IPS DF 19.7 (cell line): ENCODE measurements around the gene CARD9.
"Not testable (repeated sequence)": the region's sequence is repeated elsewhere in the genome, so short reads cannot be mapped to it uniquely, and the experiment has no call there.

Experiments
- DNase-seq: peaks from one replicate; pipeline ENCODE4 v3.0.0-alpha.2; 2013; ENCODE audit warnings: low read depth, low spot score

CARD9 gene

DNA sequence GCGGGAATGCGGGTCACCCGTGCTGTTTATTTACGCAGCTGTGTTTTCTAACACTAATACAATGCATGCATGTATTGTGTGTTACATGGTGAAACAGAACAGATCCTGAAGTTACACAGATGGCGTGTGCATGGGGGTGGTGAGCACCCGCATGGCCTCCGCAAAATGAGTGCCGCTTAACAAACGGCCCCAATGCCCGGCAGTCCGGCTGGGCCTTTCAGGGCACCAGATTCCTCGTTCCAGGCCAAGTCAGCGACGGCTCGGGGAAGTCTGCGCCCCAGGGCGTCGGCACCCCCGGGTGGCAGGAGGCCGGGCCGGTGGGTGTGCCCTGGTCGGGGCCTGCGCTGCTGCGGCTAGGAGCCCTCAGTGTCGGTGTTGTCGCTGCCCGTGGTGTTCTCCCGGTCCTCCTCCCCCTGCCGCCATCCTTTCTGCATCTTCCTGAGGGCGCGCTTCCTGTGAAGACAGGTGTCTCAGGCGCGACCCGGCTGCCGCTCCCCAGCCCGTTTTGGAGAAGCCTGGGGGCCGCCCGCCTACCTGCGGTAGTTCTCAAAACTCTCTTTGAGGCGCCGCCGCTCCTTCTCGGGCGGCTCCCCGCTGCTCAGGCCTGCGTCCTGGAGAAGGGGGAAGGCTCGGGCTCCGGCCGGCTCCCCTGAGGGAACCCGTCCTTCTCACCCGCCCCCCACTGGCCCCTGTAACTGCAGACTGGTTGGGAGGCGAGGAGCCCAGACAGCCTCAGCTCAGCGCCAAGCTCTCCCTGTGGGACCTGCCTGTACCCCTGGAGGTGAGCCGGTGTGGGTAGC lies 9.3 kb downstream of the CARD9 start:
- DNase-seq: no peak

DNA sequence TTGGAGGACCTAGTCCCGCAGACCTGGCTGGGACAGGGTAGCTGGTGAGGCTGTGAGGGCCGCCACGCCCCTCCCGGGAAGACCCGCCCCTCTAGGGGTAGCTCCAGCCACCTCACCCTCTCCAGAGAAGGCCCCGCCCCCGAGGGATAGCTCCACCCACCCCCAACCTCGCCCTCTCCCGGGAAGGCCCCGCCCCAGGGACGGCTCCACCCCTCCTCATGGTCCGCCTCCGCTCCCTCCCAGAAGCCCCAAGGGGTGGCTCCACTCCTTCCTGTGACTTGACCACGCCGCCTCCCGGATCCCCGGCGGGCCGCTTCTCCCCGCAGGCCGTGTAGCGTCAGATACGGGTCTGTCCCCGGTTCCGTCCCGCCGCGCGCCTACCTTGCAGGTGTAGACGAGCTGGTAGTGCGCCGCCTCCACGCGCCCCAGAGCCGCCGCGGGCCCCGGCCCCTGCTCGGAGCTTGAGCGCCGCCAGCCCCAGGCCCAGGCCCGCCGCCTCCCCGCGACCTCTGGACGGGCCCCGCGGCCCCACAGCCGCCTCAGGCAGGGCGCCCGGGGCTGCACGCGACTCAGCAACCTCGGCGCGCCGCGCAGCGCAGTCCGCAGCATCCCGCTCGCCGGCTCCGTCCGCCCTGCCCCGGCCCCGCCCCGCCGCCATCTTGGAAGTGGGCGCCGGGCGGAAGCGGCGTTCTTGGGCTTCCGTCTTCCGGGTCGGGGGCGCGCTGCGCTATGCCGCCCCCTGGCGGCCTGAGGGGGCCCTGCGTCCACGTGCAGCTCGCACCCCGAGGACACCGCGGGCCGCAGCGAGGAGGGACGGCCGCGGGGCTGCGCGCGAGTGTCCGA lies 10.1 kb downstream of the CARD9 start, which contains the start of gene DNLZ:
Gene DNLZ (minus strand): TSS at position 639 of the 843 bp plus-strand sequence. CDS start 30 bp downstream, at position 609.
- no peak for DNase-seq

DNA sequence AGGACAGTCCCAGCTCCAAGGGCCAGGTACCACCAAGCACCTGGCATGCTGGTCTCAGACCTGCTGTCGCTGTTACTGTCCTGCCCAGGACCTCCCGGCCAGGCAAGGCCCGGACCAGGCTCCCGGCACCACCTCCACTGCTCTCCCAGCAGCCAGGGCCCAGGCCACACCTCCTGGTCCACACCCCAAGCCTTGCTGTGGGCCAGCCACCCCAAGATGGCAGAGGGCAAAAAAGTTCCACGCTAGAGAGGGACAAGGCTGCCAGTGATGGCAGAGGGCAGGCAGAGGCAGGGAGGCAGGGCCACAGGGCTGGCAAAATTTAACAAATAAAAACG lies 11.1 kb downstream of the CARD9 start:
- DNase-seq: no peak

DNA sequence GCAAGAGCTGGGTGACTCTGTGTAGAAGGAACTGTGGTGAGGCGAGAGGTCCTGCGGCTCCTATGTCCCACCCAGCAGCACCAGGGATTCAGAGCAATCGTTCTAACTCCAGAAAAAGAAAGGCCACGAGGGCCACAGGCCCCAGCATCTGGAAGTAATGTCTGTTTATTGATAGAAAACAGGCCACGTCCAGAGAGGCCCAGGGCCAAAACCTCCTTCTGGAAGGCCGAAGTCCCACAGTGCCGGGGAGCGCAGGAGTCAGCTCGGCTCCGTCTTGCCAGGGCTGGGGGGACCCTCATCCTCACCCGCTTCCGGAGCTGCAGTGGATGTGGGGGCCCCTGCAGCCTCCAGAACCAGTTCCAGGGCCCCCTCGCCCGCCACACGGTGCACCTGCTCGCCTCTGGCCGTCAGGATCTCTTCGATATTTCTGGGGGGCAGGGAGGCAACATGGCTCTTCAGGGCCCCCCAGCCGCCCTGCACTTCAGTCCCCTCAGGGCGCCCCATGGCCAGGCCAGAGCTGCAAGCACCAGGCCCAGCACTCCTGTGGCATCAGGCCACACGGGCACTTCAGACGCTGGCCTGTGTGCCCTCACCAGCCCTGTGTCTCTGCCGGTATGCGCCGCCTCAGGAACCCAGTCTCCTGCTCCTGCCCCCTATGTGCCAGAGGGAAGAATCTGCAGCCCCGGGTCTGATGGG lies 11.6 kb downstream of the CARD9 start:
- DNase-seq: no peak

DNA sequence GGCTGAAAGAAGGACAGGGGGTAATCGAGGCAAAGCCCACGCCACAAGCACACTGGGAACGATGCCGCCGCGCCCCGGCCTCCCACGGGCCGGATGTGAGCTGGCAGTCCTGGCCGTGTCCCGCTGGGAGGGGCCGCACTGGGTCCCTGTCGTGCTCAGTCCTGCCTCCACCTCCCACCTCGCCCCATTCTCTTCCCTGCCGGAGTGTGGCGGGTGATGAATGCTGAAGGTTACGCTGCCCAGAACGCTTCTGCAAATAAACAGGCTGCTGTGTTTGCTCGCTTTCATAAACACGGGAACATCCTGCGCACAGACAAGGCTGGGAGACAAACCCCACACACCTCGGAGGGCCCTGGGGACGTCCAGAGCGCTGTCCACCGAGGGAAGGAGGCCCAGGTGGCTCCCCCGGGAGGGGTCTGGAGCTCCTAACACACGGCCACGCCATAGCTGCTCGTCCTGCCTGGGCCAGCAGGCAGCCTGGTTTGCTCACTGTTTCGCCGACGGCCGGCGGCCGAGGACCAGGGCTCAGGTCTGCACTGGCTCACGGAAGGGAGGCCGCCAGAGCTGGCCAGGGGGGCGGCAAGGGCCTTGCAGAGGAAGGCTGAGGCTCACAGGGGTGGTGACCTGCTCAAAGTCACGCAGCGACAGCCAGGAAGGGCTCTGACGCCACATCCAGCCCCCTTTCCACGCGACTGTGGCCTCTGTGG lies 12.3 kb downstream of the CARD9 start:
- no peak for DNase-seq

DNA sequence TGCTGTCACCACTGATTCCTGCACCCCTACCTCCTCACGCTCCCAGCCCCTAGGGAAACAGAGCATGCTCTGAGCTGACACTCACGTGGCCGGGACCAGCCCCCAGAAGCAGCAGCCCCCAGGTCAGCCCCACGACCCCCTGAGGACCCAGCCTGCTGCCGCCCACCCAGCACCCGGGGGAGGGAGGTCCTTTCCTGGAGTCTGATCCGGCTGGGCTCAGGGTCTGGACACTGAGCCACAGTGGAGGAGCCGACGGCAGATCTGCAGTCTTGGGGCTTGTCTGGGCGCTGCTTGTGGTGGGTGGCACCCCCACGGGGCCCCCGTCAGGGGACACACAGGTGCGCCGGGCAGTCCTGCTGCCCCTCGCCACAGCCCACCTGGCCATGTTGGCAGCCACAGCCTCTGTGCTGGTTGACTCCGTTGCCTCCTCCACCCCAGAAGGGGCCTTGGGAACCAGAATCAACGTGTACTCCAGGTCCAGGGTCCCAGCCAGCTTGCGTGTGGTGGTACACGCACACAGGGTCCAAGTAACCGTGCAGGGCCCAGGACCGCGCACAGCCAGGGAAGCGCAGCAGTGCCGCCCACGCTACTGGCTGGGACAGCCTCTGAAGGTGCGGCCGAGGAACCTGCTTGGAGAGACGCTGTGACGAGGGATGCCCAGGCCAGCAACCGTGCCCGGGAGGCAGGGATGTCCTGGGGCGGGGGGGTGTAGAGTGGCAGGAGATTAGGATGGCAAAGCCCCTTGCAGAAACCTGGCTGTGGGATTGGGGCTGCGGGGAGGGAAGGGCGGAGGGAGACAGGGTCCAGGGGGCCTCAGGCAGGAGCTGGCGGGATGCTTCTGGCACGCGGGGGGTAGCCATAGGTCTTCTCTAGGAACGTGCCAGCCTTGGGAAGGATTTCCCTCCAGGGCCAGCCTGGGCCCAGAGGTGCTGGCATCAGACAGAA lies 13.4 kb downstream of the CARD9 start:
- DNase-seq: no peak

DNA sequence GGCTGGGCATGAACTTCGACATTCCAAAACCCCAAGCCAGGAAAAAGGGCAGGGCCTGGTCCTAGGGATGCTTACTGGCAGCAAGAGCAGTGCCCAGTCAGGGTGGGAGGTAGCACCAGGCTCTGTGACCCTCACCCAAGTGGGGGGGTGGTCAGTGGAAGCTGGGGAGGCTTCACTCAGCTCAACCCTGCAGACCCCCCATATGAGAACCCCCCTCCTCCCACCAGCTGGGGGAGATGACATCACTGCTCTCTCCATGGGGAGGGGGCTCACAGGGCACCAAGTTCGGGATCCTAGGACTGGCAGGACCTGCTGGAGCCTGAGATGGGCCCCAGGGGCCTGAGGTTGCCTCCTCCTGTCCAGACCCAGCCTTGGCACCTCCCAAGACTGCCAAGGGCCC lies 14.6 kb downstream of the CARD9 start:
- no peak for DNase-seq

DNA sequence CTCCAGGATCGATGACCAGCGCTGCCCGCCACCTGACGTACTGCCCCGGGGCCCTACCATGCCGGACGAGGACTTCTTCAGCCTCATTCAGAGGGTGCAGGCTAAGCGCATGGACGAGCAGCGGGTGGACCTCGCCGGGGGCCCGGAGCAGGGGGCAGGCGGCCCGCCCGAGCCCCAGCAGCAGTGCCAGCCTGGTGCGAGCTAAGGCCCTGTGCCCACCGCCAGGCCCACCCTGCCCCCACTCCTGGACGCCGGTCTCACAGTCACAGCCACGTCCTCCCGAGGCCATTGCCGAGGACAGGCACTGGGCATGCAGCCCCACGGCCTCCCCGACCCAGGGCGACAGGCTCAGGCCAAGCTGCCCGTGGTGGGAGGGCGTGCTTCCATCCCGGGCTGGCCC lies 15.5 kb downstream of the CARD9 start:
- no peak for DNase-seq

DNA sequence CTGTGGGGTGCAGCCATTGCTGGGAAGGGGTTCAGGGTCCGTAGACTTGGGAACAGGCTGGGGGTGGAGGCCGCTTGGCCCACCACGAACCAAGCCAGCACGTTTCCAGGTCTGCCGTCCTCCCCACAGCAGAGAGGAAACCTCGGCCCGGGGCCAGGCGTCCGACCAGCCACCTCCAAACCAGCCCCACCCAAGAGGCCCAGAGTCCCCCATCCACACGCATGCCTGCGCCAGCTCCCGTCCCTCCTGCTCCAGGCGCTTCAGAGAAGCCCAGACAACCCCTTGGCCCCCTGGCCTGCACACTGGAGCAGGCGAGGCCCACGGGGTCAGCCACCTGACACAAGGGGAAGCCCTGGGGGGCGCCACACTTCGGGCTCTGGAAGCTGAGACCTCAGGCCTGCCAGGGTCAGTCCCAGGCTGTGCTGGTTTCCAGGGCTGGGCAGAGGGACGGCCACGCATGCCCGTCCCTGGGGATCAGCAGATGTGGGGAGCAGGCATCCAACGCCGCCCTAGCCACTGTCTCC lies 16.2 kb downstream of the CARD9 start:
- no peak for DNase-seq

DNA sequence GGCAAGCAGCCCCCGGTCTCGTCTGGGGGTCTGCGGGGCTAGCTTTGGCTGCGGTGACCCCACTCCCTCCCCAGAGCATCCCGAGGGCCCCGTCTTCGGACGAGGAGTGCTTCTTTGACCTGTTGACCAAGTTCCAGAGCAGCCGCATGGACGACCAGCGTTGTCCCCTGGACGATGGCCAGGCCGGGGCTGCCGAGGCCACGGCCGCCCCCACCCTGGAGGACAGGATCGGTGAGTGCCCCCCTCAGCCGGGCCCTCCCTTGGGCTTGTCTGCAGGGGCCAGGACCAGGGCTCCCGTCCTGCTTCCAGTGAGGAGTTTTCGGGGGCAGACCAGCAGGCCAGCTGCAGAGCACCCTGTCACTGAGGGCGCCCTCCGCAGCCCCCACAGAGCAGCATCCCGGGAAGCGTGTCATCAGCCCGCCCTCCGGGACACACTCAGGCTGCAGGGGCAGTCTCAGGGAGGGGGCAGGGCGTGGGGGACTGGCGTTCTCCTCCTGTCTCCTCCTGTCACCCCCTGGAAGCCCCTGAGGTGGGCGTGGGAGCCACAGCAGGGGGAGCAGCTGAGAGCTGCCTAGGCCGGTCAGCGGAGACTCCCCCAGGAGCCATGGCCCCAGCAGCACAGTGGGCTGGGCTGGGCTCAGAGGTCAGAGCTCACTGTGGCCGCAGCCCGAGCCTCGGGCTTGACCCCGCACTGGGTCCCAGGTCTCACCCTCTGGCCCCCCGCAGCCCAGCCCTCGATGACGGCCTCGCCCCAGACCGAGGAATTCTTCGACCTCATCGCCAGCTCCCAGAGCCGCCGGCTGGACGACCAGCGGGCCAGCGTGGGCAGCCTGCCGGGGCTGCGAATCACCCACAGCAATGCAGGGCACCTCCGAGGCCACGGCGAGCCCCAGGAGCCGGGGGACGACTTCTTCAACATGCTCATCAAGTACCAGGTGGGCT lies 17.6 kb downstream of the CARD9 start:
- DNase-seq: no peak

DNA sequence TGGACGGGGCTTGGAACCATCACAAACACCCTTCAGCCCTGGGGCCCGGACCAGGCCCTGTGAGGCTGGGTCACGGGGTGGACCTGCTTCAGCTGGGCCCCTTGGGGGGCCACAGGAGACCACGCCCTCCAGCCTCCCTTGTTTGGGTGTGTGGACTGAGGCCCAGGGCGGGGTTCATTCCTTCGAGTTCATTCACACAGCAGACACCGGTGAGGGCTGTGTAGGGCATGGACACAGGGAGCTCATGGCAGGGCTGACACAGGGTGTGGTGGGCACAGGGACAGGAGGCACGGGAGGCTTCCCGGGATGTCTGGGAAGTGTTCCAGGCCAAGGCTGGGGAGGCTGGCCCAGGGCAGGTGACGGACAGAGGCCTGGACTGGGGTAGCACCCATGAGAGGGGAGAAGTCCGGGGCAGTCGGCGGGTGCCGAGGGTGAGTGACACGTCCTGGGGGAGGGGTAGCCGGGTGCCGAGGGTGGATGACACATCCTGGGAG lies 18.8 kb downstream of the CARD9 start:
- DNase-seq: no peak

DNA sequence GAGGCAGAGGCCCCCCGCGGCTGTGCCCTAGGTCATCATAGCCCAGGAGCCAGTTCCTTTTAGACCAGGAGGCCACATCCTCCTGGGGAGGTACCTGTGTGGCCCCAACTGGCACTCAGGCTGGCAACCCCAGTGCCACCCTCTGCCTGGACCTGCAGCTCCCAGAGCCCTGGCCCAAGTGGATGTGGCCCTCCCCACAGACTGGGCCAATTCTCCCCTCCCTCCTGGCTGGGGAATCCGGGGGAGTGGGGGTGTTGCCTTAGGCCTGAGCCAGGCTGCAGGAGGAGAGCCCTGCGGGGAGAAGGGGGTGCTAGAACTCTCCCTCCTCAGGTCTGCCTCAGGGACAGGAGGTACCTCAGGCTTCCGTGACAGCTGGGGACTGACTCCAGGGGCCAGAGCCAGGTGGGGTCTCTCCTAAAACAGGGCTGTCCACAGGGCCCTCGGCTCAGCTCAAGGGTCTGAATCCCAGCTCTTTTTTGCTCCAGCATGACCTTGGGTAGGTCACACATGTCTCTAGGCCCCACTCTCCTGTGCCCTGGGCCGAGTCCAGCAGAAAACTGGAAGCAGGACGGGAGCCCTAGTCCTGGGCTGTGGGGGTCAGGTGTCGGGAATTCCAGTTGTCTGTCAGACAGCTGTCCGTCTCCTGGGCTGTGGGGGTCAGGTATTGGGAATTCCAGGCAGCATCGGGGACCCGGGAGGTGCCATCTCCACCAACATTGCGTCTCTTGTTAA lies 19.5 kb downstream of the CARD9 start:
- DNase-seq: no peak

DNA sequence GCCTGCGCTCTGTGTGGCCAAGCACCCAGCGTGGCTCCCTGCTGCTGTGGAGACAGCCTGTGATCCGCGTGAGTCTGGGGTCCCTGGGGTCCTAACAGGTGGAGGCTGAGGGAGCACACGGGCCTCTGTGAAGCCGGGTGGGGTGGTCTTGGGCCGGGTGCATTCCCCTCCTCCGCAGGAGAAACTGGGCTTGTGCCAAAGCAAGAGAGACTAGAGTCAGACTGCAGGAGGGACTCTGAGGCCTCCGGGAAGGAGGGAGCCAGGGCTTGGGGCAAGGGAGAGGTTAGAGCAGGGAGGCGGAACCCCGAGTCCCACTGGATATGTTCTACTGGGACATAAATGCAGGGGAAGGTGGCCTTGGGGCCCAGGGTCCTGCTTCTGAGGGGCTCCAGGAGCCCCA lies 20.4 kb downstream of the CARD9 start:
- DNase-seq: no peak

DNA sequence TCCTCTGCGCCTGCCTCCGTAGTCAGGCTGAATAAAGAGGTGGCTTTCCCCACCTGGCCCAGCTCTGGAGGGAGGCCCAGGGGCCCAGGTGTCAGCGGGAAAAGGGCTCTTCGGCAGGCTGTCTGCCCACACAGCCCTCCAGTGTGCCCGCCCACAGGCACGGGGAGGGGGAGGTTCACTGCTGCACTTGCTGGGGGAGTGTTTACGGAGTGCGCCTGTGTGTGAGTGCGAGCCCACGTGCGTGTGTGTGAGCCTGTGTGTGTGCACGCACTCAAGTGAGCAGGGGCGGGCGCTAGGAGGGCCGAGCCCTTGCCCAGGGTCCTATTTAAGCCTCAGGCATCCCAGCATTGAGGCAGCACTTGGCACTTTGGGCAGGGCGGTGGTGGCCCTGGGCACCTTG lies 20.8 kb downstream of the CARD9 start:
- DNase-seq: no peak

DNA sequence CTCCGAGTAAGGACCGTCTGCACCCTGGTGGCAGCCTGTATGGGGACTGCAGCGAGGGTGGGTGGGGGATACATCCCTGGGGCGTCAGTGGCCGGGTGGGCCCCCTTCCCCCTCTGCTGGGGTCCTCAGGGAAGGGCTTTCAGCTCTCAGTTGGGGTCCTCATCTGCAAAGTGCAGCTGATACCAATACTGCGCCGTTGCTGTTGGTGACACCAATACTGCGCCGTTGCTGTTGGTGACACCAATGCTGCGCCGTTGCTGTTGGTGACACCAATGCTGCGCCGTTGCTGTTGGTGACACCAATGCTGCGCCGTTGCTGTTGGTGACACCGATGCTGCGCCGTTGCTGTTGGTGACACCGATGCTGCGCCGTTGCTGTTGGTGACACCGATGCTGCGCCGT lies 21.6 kb downstream of the CARD9 start:
- DNase-seq: not testable (repeated sequence)

DNA sequence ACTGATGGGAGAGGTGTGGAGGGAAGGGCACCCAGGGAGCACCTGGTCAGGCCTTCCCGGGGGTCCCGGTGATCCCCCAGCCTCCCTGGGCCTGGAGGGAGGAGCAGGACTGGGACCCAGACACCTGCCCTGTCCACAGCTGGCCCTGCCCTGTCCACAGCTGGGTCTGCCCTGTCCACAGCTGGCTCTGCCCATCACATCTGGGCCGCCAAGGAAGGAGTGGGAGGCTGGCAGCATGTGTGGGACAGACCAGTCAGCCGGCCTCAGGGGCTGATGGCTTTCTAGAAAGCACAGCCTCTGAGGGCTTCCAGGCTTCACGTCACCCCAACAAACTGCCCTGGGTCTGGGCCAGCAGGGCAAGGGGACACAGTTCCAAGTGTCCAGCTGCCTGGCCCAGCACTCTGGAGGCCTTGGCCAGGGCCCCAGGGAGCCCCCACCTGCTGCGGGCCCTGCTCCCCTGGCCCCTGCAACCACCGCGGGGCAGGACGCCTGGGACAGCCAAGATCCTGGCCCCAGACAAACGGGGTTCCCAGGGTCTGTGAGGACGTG lies 22.1 kb downstream of the CARD9 start:
- DNase-seq: no peak

DNA sequence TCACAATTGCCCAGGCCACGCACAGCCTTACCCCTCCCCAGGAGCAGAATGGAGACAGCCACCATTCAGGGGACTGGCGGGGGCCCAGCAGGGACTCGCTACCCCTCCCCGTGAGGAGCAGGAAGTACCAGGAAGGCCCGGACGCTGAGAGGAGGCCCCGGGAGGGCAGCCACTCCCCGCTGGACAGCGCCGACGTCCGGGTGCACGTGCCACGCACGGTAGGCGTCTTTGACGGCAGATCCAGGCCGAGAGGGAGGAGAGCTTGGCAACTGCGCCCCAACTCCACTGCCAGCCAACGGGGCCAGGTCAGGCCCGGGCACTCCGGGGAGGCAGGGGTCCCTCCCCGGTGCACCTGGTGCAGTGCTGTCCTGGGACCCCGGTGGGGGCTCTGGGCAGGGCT lies 23.9 kb downstream of the CARD9 start:
- DNase-seq: no peak

DNA sequence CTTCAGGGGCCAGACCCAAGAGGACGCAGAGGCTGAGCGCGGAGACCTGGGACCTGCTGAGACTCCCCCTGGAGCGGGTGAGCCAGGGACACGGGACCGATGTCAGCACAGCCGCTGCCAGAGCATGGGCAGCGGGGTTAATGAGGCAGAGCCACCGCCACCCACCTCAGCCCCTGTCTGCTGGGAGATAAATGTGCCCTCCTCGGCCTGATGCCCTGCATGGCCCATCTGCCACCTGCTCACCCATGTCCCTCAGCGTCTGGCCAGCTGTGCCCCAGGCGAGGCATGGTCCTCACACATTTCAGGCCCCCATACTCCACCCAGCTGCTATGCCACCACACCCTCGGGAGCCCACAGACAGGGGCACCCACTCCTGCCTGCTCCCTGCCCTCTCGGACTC lies 24.8 kb downstream of the CARD9 start:
- DNase-seq: no peak
